H1 (cell line): ENCODE measurements around the gene MXRA7. TPM values are rescaled to one million over a fixed set of nuclear protein-coding genes. Genes with fewer than 3 reads are reported as not detected.

Experiments
- FOSL1 ChIP-seq: IDR thresholded peaks from 2 replicates; pipeline ENCODE4 v1.6.1; 2011; ENCODE audit warnings: mild to moderate bottlenecking, low read depth, low read length, moderate library complexity; ENCODE audit not compliant: insufficient read depth
- polyA plus RNA-seq, 7 experiments: library from polyadenylated mRNA; depleted of rRNA in 3 of 7; stranded (reverse) in 5 of 7; unstranded in 2 of 7; fragments of >200 nt in 5 of 7; fragments of 200-250 nt in 2 of 7; gene quantifications; 1 replicate in 5 of 7; 2 replicates in 1 of 7; 4 replicates in 1 of 7; pipeline versions ENCODE4 v1.2.1 to v1.2.3, GENCODE V29; 2011 to 2013; ENCODE audit warnings: missing spikeins in 2 of 7, mixed read lengths in 2 of 7
- total RNA-seq: library from RNA; stranded (reverse); fragmentation: NEBNext Ultra II Directional; extraction: Animal tissue kit (Norgen Biotek cat#: 25700); gene quantifications from 2 replicates; pipeline ENCODE4 v1.2.1, GENCODE V29; 2021
- TF ChIP-seq, protein P1 (sequence below): fragments of 300-600 bp; sonication (generic); IDR thresholded peaks from 2 replicates; pipeline ENCODE4 v1.7.1; 2012; ENCODE audit warnings: low read length, moderate library complexity, mild to moderate bottlenecking, inconsistent platforms; ENCODE audit not compliant: insufficient replicate concordance

The MXRA7 gene
- total and polyA plus RNA-seq, 2 of the 8 experiments (the other 6 are each of a cell fraction or from before 2014, with no cell fraction given): 17.8 to 26.6 TPM

DNA sequence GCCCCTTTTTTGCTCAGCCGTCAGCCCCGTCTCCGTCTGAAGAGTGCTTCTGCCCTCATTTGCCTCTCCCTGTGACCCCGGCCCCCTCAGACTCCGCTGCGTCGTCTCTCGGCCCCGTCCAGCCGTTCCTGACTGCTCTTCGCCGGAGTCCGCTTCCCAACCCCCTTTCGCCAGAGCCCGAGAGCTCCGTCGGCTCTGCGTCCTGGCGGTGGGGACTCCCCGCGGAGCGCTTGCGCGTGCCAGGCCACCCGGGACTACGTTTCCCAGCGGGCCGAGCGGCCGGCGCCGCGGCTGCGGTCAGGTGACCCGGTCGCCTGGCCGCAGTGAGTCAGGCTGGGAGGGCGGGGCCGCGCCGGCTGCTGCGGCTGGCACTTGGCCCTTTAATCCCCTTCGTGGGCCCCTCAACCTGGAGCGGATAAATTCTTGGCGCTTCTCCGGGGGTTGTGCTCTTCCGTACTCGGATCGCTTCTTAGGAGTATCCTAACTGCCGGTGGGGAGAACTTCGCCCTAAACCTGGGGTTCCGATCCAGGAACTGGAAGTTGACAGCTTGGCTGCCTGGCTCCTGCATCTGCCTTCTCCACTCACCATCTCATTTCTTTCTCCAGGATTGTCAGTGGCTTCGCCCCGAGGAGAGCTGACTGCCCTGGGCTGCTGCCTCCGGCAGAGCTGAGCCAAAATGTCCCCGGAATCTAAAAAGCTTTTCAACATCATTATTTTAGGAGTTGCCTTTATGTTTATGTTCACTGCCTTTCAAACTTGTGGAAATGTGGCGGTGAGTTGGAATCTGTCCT is 27.1 kb upstream of the MXRA7 start, which contains the start of gene MFSD11 (continued):
- TF ChIP-seq, protein P1, sequence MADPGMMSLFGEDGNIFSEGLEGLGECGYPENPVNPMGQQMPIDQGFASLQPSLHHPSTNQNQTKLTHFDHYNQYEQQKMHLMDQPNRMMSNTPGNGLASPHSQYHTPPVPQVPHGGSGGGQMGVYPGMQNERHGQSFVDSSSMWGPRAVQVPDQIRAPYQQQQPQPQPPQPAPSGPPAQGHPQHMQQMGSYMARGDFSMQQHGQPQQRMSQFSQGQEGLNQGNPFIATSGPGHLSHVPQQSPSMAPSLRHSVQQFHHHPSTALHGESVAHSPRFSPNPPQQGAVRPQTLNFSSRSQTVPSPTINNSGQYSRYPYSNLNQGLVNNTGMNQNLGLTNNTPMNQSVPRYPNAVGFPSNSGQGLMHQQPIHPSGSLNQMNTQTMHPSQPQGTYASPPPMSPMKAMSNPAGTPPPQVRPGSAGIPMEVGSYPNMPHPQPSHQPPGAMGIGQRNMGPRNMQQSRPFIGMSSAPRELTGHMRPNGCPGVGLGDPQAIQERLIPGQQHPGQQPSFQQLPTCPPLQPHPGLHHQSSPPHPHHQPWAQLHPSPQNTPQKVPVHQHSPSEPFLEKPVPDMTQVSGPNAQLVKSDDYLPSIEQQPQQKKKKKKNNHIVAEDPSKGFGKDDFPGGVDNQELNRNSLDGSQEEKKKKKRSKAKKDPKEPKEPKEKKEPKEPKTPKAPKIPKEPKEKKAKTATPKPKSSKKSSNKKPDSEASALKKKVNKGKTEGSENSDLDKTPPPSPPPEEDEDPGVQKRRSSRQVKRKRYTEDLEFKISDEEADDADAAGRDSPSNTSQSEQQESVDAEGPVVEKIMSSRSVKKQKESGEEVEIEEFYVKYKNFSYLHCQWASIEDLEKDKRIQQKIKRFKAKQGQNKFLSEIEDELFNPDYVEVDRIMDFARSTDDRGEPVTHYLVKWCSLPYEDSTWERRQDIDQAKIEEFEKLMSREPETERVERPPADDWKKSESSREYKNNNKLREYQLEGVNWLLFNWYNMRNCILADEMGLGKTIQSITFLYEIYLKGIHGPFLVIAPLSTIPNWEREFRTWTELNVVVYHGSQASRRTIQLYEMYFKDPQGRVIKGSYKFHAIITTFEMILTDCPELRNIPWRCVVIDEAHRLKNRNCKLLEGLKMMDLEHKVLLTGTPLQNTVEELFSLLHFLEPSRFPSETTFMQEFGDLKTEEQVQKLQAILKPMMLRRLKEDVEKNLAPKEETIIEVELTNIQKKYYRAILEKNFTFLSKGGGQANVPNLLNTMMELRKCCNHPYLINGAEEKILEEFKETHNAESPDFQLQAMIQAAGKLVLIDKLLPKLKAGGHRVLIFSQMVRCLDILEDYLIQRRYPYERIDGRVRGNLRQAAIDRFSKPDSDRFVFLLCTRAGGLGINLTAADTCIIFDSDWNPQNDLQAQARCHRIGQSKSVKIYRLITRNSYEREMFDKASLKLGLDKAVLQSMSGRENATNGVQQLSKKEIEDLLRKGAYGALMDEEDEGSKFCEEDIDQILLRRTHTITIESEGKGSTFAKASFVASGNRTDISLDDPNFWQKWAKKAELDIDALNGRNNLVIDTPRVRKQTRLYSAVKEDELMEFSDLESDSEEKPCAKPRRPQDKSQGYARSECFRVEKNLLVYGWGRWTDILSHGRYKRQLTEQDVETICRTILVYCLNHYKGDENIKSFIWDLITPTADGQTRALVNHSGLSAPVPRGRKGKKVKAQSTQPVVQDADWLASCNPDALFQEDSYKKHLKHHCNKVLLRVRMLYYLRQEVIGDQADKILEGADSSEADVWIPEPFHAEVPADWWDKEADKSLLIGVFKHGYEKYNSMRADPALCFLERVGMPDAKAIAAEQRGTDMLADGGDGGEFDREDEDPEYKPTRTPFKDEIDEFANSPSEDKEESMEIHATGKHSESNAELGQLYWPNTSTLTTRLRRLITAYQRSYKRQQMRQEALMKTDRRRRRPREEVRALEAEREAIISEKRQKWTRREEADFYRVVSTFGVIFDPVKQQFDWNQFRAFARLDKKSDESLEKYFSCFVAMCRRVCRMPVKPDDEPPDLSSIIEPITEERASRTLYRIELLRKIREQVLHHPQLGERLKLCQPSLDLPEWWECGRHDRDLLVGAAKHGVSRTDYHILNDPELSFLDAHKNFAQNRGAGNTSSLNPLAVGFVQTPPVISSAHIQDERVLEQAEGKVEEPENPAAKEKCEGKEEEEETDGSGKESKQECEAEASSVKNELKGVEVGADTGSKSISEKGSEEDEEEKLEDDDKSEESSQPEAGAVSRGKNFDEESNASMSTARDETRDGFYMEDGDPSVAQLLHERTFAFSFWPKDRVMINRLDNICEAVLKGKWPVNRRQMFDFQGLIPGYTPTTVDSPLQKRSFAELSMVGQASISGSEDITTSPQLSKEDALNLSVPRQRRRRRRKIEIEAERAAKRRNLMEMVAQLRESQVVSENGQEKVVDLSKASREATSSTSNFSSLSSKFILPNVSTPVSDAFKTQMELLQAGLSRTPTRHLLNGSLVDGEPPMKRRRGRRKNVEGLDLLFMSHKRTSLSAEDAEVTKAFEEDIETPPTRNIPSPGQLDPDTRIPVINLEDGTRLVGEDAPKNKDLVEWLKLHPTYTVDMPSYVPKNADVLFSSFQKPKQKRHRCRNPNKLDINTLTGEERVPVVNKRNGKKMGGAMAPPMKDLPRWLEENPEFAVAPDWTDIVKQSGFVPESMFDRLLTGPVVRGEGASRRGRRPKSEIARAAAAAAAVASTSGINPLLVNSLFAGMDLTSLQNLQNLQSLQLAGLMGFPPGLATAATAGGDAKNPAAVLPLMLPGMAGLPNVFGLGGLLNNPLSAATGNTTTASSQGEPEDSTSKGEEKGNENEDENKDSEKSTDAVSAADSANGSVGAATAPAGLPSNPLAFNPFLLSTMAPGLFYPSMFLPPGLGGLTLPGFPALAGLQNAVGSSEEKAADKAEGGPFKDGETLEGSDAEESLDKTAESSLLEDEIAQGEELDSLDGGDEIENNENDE: no peak
- TF ChIP-seq FOSL1: peak; percentile 59; the same call in 1 of the 2 replicates
- TF ChIP-seq, all 59 proteins: peak for 19
